Non-pigmented ciliary epithelial cell (primary cell): ENCODE data around the gene GCH1.
A peak's percentile ranks its signal among the peaks of the same experiment; 100 is the strongest.
"Not testable (repeated sequence)": the region's sequence is repeated elsewhere in the genome, so short reads cannot be mapped to it uniquely, and the experiment has no call there.

ENCODE experiments used
- DNase-seq: peaks from one replicate; pipeline ENCODE4 v3.0.0-alpha.2; 2010; ENCODE audit warnings: low read depth

GCH1 gene

GRCh38 chr14:54908190-54908589 lies 5.6 kb upstream of the GCH1 start:
- DNase-seq, result no peak

GRCh38 chr14:54906075-54906474 lies 3.4 kb upstream of the GCH1 start:
- DNase-seq, result no peak

GRCh38 chr14:54902143-54902520 lies 494 bp downstream of the GCH1 start:
- no peak for DNase-seq

- DNase-seq, result no peak
Observed at GRCh38 chr14:54901380-54902142, 1.1 kb downstream of the GCH1 start.

GRCh38 chr14:54899573-54899972 lies 3.1 kb downstream of the GCH1 start:
- no peak for DNase-seq

GRCh38 chr14:54897809-54898555 lies 4.6 kb downstream of the GCH1 start:
- not testable (repeated sequence) for DNase-seq

- no peak for DNase-seq
Observed at GRCh38 chr14:54895683-54896082, 6.9 kb downstream of the GCH1 start.

GRCh38 chr14:54894995-54895394 lies 7.6 kb downstream of the GCH1 start:
- DNase-seq, result no peak

- DNase-seq, result peak; percentile 47
Observed at GRCh38 chr14:54893151-54893760, 9.4 kb downstream of the GCH1 start.

GRCh38 chr14:54891471-54892245 lies 11.0 kb downstream of the GCH1 start:
- no peak for DNase-seq

- DNase-seq, result no peak
Observed at GRCh38 chr14:54890788-54891187, 11.8 kb downstream of the GCH1 start.

GRCh38 chr14:54889919-54890318 lies 12.7 kb downstream of the GCH1 start:
- no peak for DNase-seq

GRCh38 chr14:54882521-54882920 lies 20.1 kb downstream of the GCH1 start:
- no peak for DNase-seq

GRCh38 chr14:54881761-54882401 lies 20.7 kb downstream of the GCH1 start:
- DNase-seq, result no peak

- no peak for DNase-seq
Observed at GRCh38 chr14:54881235-54881760, 21.3 kb downstream of the GCH1 start.

GRCh38 chr14:54877703-54878021 lies 25.0 kb downstream of the GCH1 start:
- no peak for DNase-seq

- no peak for DNase-seq
Observed at GRCh38 chr14:54877015-54877702, 25.5 kb downstream of the GCH1 start.

- DNase-seq, result not testable (repeated sequence)
Observed at GRCh38 chr14:54875648-54876047, 27.0 kb downstream of the GCH1 start.

GRCh38 chr14:54870154-54871090 lies 32.2 kb downstream of the GCH1 start:
- DNase-seq, result not testable (repeated sequence)

GRCh38 chr14:54867011-54867410 lies 35.6 kb downstream of the GCH1 start:
- no peak for DNase-seq
